ENCODE measurements around the gene OGFOD3. TPM values are rescaled to one million over a fixed set of nuclear protein-coding genes. Genes with fewer than 3 reads are reported as not detected.

The OGFOD3 gene
- total and polyA plus RNA-seq, 9 of the 15 experiments (the other 6 are each of a cell fraction or from before 2014, with no cell fraction given), result 0.69 to 44.7 (median 18.9) TPM

- TF ChIP-seq NELFE (IDR thresholded peaks at IDR 0.05; ENCODE audit: insufficient read depth, insufficient read length) (no peak), HNRNPH1 (optimal IDR thresholded peaks at IDR 0.05; ENCODE audit: low read depth, low read length) (no peak), ZNF3 (CRISPR knock-in tag; IDR thresholded peaks at IDR 0.05) (no peak), ZBTB8A (IDR thresholded peaks at IDR 0.05; ENCODE audit: partially characterized antibody) (no peak), MYBL2 (IDR thresholded peaks at IDR 0.05; ENCODE audit: low read depth) (no peak), MYBL2 (CRISPR knock-in tag; IDR thresholded peaks at IDR 0.05; ENCODE audit: borderline replicate concordance) (no peak), BRF1 (IDR thresholded peaks at IDR 0.05; ENCODE audit: borderline replicate concordance, extremely low read depth, insufficient read length) (no peak), SP2 (IDR thresholded peaks at IDR 0.05; ENCODE audit: extremely low read depth, low read depth, low read length, poor library complexity, severe bottlenecking) (no peak), NR2F6 (CRISPR knock-in tag; IDR thresholded peaks at IDR 0.05) (no peak), ZZZ3 (IDR thresholded peaks at IDR 0.05) (no peak), CREB3L1 (IDR thresholded peaks at IDR 0.05; ENCODE audit: borderline replicate concordance, low read depth) (peak; percentile 73; the same call in 1 of the 2 replicates), RBM25 (IDR thresholded peaks at IDR 0.05; ENCODE audit: low read depth, low read length, severe bottlenecking) (peak; percentile 81), NR2C1 (IDR thresholded peaks at IDR 0.05) (no peak), NR2C1 (tag; IDR thresholded peaks at IDR 0.05) (no peak), NR4A1 (CRISPR knock-in tag; IDR thresholded peaks at IDR 0.05) (no peak), NR4A1 (tag; IDR thresholded peaks at IDR 0.05) (no peak), RBM17 (IDR thresholded peaks at IDR 0.05; ENCODE audit: borderline replicate concordance, low read depth, low read length) (no peak), CREBBP (IDR thresholded peaks at IDR 0.05; ENCODE audit: low read depth, low read length) (no peak), THRA (IDR thresholded peaks at IDR 0.05) (no peak), NBN (IDR thresholded peaks at IDR 0.05; ENCODE audit: low read depth) (no peak), RBM22 (IDR thresholded peaks at IDR 0.05; ENCODE audit: low read depth, low read length, poor library complexity, severe bottlenecking) (no peak), ILK (tag; IDR thresholded peaks at IDR 0.05; ENCODE audit: borderline replicate concordance, low read depth) (no peak), CBFB (CRISPR knock-in tag; IDR thresholded peaks at IDR 0.05) (no peak), FOXJ3 (CRISPR knock-in tag; IDR thresholded peaks at IDR 0.05) (no peak), ZNF778 (CRISPR knock-in tag; IDR thresholded peaks at IDR 0.05) (no peak)
Measured at GRCh38 chr17:82418001-82418986, at the start of gene OGFOD3, which contains the start of gene HEXD (continued).
